GM23338 (cell line): ENCODE measurements around the gene SLC38A10. TPM values are rescaled to one million over a fixed set of nuclear protein-coding genes. Genes with fewer than 3 reads are reported as not detected.
A peak's percentile ranks its signal among the peaks of the same experiment; 100 is the strongest.

Source experiments
- ATAC-seq: fragments of 200-7000 bp; cut with Tn5 transposase; 3 replicates; pipeline ENCODE4 v1.9.1; 2020
- DNase-seq: peaks from one replicate; pipeline ENCODE4 v3.0.0-alpha.2; 2015; ENCODE audit warnings: low spot score
- H2AFZ ChIP-seq: fragments of 200-600 bp; sonication (generic); 2 replicates; pipeline ENCODE4 v1.8.0; 2016; ENCODE audit warnings: antibody characterized with exemption, mild to moderate bottlenecking, moderate library complexity
- H3F3A ChIP-seq: fragments of 200-600 bp; sonication (generic); replicated peaks from 2 replicates; pipeline ENCODE4 v1.8.0; 2017; ENCODE audit warnings: antibody characterized with exemption, mixed run types, low read depth
- H3K27ac ChIP-seq: fragments of 200-600 bp; sonication (generic); 2 replicates; pipeline ENCODE4 v1.6.1; 2016; ENCODE audit warnings: low read depth
- H3K27me3 ChIP-seq: fragments of 200-600 bp; sonication (generic); 2 replicates; pipeline ENCODE4 v1.8.0; 2016; ENCODE audit warnings: mild to moderate bottlenecking, mixed run types, moderate library complexity; ENCODE audit not compliant: insufficient read depth
- H3K36me3 ChIP-seq: fragments of 200-600 bp; sonication (generic); 2 replicates; pipeline ENCODE4 v1.8.0; 2016; ENCODE audit warnings: mild to moderate bottlenecking; ENCODE audit not compliant: insufficient read depth
- H3K4me1 ChIP-seq: fragments of 200-600 bp; sonication (generic); 2 replicates; pipeline ENCODE4 v1.8.0; 2016; ENCODE audit warnings: mild to moderate bottlenecking, moderate library complexity; ENCODE audit not compliant: insufficient read depth
- H3K4me2 ChIP-seq: fragments of 200-600 bp; sonication (generic); 2 replicates; pipeline ENCODE4 v1.7.1; 2017; ENCODE audit warnings: mixed run types
- H3K4me3 ChIP-seq: fragments of 200-600 bp; sonication (generic); 2 replicates; pipeline ENCODE4 v1.6.1; 2016; ENCODE audit warnings: mixed run types
- H3K79me2 ChIP-seq: fragments of 200-600 bp; sonication (generic); replicated peaks from 2 replicates; pipeline ENCODE4 v1.8.0; 2017; ENCODE audit warnings: mild to moderate bottlenecking; ENCODE audit not compliant: insufficient read depth
- H3K9me2 ChIP-seq: fragments of 200-600 bp; sonication (generic); 2 replicates; pipeline ENCODE4 v1.8.0; 2017; ENCODE audit not compliant: insufficient read depth
- H4K20me1 ChIP-seq: fragments of 200-600 bp; sonication (generic); replicated peaks from 2 replicates; pipeline ENCODE4 v1.8.0; 2017; ENCODE audit warnings: mild to moderate bottlenecking; ENCODE audit not compliant: insufficient read depth
- H3K27ac Mint-ChIP-seq: 2 replicates; pipeline ENCODE4 v1.8.0; 2020; ENCODE audit warnings: inconsistent platforms, mild to moderate bottlenecking, moderate library complexity, mixed read lengths
- H3K27me3 Mint-ChIP-seq: 3 replicates; pipeline ENCODE4 v1.8.0; 2022; ENCODE audit warnings: low read depth, mild to moderate bottlenecking, moderate library complexity, mixed read lengths, inconsistent platforms; ENCODE audit not compliant: insufficient read depth, poor library complexity
- H3K36me3 Mint-ChIP-seq: 3 replicates; pipeline ENCODE4 v1.8.0; 2021; ENCODE audit warnings: low read depth, mild to moderate bottlenecking, inconsistent platforms, moderate library complexity, mixed read lengths
- H3K4me1 Mint-ChIP-seq: 3 replicates; pipeline ENCODE4 v1.8.0; 2020; ENCODE audit warnings: mild to moderate bottlenecking, inconsistent platforms, mixed read lengths
- H3K4me3 Mint-ChIP-seq: 3 replicates; pipeline ENCODE4 v1.8.0; 2021; ENCODE audit warnings: moderate library complexity, mild to moderate bottlenecking, inconsistent platforms, mixed read lengths
- H3K9me3 Mint-ChIP-seq: 3 replicates; pipeline ENCODE4 v1.8.0; 2020; ENCODE audit warnings: moderate library complexity, mild to moderate bottlenecking, inconsistent platforms, mixed read lengths
- CREB1 ChIP-seq: fragments of 250-450 bp; sonication (Bioruptor Pico); IDR thresholded peaks from 2 replicates; pipeline ENCODE4 v1.5.0; 2020; ENCODE audit warnings: low read depth, mild to moderate bottlenecking, moderate library complexity
- ETS1 ChIP-seq: IDR thresholded peaks from 2 replicates; pipeline ENCODE4 v1.6.1; 2016; ENCODE audit warnings: antibody characterized with exemption
- EZH2phosphoT487 ChIP-seq: fragments of 200-600 bp; sonication (generic); IDR thresholded peaks from one replicate; pipeline ENCODE4 v1.8.1; 2018; ENCODE audit warnings: antibody characterized with exemption; ENCODE audit not compliant: unreplicated experiment
- JUNB ChIP-seq: IDR thresholded peaks from one replicate; pipeline ENCODE4 v1.6.1; 2016; ENCODE audit warnings: antibody characterized with exemption; ENCODE audit not compliant: unreplicated experiment
- NANOG ChIP-seq: IDR thresholded peaks from 2 replicates; pipeline ENCODE4 v1.6.1; 2016; ENCODE audit warnings: antibody characterized with exemption, borderline replicate concordance
- POLR2AphosphoS5 ChIP-seq: IDR thresholded peaks from 2 replicates; pipeline ENCODE4 v1.6.1; 2016; ENCODE audit warnings: antibody characterized with exemption, low read depth
- STAT1 ChIP-seq: IDR thresholded peaks from one replicate; pipeline ENCODE4 v1.6.1; 2016; ENCODE audit warnings: antibody characterized with exemption; ENCODE audit not compliant: unreplicated experiment
- ZNF114 ChIP-seq: fragments of 250-450 bp; sonication (Bioruptor Pico); IDR thresholded peaks from 2 replicates; pipeline ENCODE4 v1.5.0; 2020; ENCODE audit warnings: mild to moderate bottlenecking, moderate library complexity
- ZNF331 ChIP-seq: fragments of 250-450 bp; sonication (Bioruptor Pico); IDR thresholded peaks from 2 replicates; pipeline ENCODE4 v1.5.0; 2020; ENCODE audit warnings: low read depth, mild to moderate bottlenecking, moderate library complexity
- polyA plus RNA-seq: library from polyadenylated mRNA; unstranded; fragments of >200 nt; fragmentation: Nextera tagmentation; extraction: Ambion mirVana; gene quantifications from 2 replicates; pipeline ENCODE4 v1.2.1, GENCODE V29; 2016
- total RNA-seq: library from RNA; depleted of rRNA; stranded (reverse); fragments of >200 nt; shearing (Covaris generic); gene quantifications from 2 replicates; pipeline ENCODE4 v1.2.3, GENCODE V29; 2014
- TF ChIP-seq, protein P1 (sequence below), 2 experiments: fragments of 200-600 bp in 1 of 2; sonication (generic) in 1 of 2; conservative IDR thresholded peaks; 2 replicates each; pipeline versions ENCODE4 v1.5.1 to v1.6.1; 2016 to 2017; ENCODE audit warnings: antibody characterized with exemption in 2 of 2, low read depth in 2 of 2, mild to moderate bottlenecking in 2 of 2, moderate library complexity in 1 of 2

The SLC38A10 gene
- total and polyA plus RNA-seq, 2 experiments from 2014 or later: 17.1 to 55.8 TPM

GRCh38 chr17:81245024-81245664 lies 50.0 kb downstream of the SLC38A10 start:
- H4K20me1 ChIP-seq: peaks cover 6% of the 10 kb centered on the region; the same call in 1 of the 2 replicates
- H3K4me3 Mint-ChIP-seq: no peak overlapping the region
- TF ChIP-seq NANOG: no peak
- no peak for TF ChIP-seq JUNB
- TF ChIP-seq ZNF114 (CRISPR knock-in tag): no peak
- no peak for TF ChIP-seq STAT1
- TF ChIP-seq CREB1: no peak
- TF ChIP-seq ETS1: no peak
- TF ChIP-seq EZH2phosphoT487: no peak
- TF ChIP-seq ZNF331 (CRISPR knock-in tag): no peak
- ATAC-seq (no peak), DNase-seq (no peak)
- no peak overlapping the region for H3K4me2 ChIP-seq
- no peaks in the 10 kb centered on the region for H3K27me3 ChIP-seq
- H2AFZ ChIP-seq: no peak overlapping the region
- peaks cover 10% of the 10 kb centered on the region; the same call in 1 of the 2 replicates for H3F3A ChIP-seq
- peaks cover 21% of the 10 kb centered on the region for H3K4me1 Mint-ChIP-seq
- H3K36me3 ChIP-seq: no peaks in the 10 kb centered on the region
- H3K9me2 ChIP-seq: no peaks in the 10 kb centered on the region
- no peak overlapping the region for H3K4me3 ChIP-seq
- no peaks in the 10 kb centered on the region; the same call in 1 of the 2 replicates for H3K4me1 ChIP-seq
- H3K27ac ChIP-seq: no peak overlapping the region
- peaks cover 3% of the 10 kb centered on the region; the same call in 2 of the 3 replicates for H3K9me3 Mint-ChIP-seq
- H3K36me3 Mint-ChIP-seq: peaks cover 22% of the 10 kb centered on the region
- peaks cover 24% of the 10 kb centered on the region for H3K27me3 Mint-ChIP-seq
- H3K27ac Mint-ChIP-seq: no peak overlapping the region
- H3K79me2 ChIP-seq: peaks cover 9% of the 10 kb centered on the region

GRCh38 chr17:81244358-81245023 lies 50.6 kb downstream of the SLC38A10 start:
- no peak overlapping the region for H3K27ac ChIP-seq
- H4K20me1 ChIP-seq: peaks cover 6% of the 10 kb centered on the region; the same call in 1 of the 2 replicates
- no peaks in the 10 kb centered on the region for H3K9me2 ChIP-seq
- H3K27me3 ChIP-seq: no peaks in the 10 kb centered on the region
- H3F3A ChIP-seq: peaks cover 11% of the 10 kb centered on the region; the same call in 1 of the 2 replicates
- Mint-ChIP-seq H3K27me3 (peaks cover 26% of the 10 kb centered on the region), H3K9me3 (peaks cover 3% of the 10 kb centered on the region; the same call in 2 of the 3 replicates), H3K27ac (no peak overlapping the region), H3K4me1 (peaks cover 23% of the 10 kb centered on the region), H3K4me3 (no peak overlapping the region), H3K36me3 (peaks cover 18% of the 10 kb centered on the region)
- peaks cover 15% of the 10 kb centered on the region for H3K79me2 ChIP-seq
- no peaks in the 10 kb centered on the region for H3K36me3 ChIP-seq
- no peaks in the 10 kb centered on the region; the same call in 1 of the 2 replicates for H3K4me1 ChIP-seq
- ATAC-seq: peak; percentile 4; the same call in 1 of the 3 replicates
- no peak overlapping the region for H3K4me2 ChIP-seq
- DNase-seq: no peak
- TF ChIP-seq, protein P1, sequence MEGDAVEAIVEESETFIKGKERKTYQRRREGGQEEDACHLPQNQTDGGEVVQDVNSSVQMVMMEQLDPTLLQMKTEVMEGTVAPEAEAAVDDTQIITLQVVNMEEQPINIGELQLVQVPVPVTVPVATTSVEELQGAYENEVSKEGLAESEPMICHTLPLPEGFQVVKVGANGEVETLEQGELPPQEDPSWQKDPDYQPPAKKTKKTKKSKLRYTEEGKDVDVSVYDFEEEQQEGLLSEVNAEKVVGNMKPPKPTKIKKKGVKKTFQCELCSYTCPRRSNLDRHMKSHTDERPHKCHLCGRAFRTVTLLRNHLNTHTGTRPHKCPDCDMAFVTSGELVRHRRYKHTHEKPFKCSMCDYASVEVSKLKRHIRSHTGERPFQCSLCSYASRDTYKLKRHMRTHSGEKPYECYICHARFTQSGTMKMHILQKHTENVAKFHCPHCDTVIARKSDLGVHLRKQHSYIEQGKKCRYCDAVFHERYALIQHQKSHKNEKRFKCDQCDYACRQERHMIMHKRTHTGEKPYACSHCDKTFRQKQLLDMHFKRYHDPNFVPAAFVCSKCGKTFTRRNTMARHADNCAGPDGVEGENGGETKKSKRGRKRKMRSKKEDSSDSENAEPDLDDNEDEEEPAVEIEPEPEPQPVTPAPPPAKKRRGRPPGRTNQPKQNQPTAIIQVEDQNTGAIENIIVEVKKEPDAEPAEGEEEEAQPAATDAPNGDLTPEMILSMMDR (conservative IDR thresholded peaks at IDR 0.05; ENCODE audit: low read depth in 2 of 2): no peak; a peak in 1 of 4 replicates
- peak; percentile 54 for TF ChIP-seq POLR2AphosphoS5
- no peak overlapping the region for H3K4me3 ChIP-seq
- no peak overlapping the region for H2AFZ ChIP-seq
